GM21576 (cell line): ENCODE data around the gene TTC28.
"Not testable (repeated sequence)": the region's sequence is repeated elsewhere in the genome, so short reads cannot be mapped to it uniquely, and the experiment has no call there.

Experiments used
- ATAC-seq: cut with Tn5 transposase; IDR thresholded peaks from one replicate; pipeline ENCODE4 v1.9.1; 2021; ENCODE audit warnings: mild to moderate bottlenecking, moderate library complexity; ENCODE audit not compliant: unreplicated experiment

The TTC28 gene

DNA sequence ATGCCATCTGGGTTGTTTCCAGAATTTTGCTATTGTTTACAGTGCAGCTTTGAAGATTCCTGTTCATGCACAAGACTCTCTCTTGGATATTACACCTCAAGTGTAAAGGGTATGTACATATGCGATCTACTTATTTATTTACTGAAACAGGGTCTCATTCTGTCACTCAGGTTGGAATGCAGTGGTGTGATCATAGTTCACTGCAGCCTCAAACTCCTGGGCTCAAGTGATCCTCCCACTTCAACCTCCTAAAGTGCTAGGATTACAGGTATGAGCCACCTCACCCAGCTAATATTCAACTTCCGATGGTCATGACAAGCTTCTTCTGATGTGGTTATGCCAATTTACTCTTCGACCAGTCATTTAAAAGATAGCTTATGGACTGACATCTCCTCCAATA, 602.5 kb downstream of the TTC28 start:
- ATAC-seq, result no peak

DNA sequence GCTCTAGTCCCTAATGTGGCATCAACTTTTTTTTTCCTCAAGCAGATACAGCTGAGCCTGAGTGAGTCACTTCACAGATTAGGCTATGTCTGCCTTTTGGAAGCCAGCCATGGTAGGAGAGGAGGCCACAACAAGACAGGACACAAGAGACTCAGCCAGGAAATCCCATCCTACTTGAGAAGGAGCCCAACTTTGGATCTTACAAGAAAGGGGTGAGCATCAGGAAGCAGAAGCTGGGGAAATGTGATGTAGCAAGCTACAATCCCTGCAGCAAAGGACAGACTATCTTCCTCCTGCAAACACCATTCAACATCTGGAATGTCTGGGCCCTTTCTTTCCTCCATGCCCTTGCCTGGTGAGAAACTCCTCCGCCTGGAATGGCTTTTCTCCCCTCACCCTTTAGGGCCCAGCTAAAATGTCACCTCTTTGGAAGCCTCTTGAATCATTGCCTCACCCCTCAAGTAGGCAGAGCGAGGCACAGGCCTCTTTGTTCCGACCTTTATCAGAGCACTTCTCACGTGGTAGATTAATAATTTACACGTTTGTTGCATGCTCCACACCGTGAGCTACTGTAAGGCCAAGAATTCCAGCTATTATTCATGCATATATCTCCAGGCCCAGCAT, 604.2 kb downstream of the TTC28 start:
- no peak for ATAC-seq

DNA sequence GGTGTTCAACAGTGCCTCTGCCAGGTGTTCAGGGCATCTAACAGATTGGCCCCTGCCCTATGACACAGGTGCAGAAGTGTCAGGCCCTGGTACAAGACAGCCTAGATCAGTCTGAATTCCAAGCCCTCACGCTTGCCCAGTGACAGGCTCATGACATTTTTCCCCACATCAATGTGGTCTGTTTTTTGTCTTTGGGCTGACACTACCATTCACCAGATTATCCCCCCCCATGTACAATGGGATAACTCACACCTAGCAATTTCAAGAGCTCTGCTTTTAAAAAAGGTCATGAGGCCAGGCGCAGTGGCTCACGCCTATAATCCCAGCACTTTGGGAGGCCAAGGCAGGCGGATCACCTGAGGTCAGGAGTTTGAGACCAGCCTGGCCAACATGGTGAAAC, 605.1 kb downstream of the TTC28 start:
- no peak for ATAC-seq

DNA sequence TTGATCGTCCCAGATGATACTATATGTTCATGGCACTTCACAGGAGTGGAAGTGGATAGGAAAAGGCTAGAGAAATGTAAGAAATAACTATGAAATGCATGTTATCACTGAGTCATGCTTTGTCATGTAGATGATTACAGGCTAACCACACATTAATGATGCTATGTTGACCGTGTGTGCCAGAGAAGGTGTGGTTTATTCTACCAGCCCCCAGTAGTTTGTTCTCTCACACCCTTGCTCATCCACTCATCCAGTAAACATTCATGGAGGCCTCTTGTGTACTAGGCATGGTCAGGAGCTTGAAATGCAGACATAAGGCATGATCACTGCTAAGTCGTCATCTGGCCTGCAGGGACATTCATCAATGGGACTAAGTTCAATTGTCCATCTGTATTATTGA, 607.6 kb downstream of the TTC28 start:
- ATAC-seq, result no peak

DNA sequence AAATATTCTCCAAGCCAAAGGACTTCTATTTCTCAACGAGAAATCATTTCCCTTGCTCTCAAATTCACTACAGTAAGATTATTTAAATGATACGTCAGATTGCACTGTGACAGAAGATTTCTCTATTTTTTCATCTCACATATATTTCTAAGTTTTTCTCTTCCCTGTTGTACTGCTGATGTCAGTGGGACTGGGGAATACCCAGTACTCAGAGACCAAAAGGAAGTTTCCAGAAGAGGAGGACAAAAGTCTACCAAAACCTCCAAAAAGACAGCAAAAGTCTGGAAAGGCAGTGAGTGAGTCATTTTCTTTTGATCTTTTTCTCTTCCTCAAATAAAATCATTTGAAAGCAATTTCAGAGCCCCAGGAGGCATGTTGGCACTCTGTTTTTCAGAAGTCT, 610.8 kb downstream of the TTC28 start:
- ATAC-seq, result no peak

DNA sequence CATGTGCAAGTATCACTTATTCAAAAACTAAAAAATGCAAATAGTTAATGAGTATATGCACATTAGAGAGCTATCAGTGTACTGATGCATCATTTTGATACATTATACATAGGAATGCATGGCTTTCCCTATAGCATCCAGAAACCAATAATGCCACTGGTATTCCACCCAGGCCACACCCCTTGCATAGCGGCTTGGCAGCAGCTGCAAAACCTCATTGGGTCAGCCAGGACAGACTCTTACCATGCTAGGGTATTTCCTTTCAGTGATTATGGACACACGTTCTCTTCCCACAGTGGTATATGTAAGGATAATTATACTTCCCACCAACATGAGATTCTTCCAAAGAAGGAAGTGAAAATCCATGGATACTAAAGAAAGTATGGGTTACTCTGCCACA, 614.7 kb downstream of the TTC28 start:
- no peak for ATAC-seq

DNA sequence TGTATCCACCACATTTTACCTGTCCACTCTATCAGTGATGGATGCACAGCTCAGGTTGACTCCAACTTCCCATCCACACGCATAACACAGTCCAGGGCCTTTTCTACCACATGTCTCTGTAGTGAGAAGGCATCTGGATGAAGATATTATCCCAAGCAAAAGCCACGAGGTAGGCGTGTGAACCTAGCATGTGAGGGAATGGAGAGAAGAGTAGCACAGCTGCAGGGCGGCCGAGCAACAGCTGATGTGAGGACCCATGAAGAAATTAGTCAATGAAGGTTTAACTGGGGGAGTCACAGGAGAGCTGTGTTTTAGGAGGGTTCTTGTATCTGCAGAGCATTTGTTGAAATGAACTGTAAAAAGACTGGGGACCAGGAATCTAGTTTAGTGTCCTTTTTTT, 616.0 kb downstream of the TTC28 start:
- ATAC-seq, result no peak

DNA sequence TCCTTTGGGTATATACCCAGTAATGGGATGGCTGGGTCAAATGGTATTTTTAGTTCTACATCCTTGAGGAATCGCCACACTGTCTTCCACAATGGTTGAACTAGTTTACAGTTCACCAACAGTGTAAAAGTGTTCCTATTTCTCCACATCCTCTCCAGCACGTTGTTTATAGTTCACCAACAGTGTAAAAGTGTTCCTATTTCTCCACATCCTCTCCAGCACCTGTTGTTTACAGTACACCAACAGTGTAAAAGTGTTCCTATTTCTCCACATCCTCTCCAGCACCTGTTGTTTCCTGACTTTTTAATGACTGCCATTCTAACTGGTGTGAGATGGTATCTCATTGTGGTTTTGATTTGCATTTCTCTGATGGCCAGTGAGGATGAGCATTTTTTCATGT, 619.0 kb downstream of the TTC28 start:
- ATAC-seq, result not testable (repeated sequence)

DNA sequence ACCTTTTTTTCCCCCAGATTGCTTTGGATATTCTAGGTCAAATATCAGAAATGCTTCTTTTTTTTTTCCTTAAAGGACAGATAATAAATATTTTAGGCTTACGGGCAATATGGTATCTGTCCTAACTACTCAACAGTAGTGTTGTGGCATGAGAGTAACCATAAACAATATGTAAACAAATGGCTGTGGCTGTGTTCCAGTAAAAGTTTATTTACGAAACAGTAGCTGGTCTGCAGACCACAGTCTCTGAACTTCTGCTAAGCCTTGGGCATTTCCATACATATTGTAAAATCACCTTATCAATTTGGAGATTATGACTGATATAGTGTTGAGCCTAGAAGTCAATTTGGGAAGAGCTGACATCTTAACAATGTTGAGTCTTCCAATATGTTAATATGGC, 621.6 kb downstream of the TTC28 start:
- ATAC-seq, result no peak

DNA sequence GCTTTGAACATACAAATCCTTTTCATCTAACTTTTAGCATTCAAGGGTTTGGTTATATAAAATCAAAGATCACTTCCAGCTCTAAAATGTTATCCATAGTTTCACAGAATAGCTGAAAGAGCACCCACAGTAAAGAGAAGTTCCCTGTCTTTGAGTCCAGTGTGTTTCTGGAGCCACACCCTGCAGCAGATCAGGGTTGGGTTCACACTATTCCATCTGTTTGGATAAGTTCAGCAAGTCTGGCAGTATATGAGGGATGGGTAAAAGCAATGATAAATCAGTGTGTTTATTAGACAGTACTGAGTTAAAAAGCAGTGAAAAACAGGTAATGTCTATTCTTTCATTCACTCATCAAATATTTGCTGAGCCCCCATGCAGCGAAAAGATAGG, 624.8 kb downstream of the TTC28 start:
- no peak for ATAC-seq

DNA sequence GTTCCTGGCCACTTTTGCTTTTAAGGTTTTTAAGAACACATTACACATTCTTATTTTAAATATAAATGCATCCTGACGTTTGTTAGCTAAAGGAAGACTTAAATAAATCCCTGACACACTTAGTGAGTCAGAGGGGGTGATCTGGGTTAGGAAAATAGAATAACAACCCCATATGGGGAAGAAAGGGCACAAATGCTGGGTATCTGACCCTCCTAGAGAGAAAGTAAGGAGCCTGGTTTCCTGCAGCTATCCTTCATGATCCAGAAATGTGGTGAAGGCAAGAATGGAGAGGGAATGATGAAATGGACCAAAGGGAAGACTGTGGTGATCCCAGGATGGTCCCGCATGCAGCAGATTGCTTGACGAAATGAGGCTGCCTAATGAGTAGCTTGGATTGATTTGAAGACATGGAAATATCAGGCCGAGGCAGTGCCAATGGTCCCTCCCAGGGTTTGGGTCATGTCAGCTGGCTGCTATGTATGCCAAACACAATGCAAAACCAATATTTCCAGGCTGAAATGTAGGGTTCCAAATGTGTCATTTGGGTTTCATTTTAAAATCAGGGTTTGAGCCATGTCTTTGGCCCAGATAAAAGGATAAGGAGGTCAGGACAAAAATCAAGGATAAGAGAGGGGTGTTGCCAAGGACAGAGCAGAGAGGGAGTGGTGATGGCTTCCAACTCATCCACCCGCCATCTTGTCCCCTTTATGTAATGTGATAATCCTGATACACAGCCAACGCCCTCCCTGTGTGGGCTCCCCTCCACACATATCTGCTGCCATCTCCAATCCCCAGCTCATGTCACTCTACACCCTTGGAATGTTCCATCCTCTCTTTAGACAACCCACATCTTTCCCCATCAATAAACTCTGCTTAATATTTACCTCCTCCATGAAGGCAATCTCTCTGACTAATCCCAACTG, 625.5 kb downstream of the TTC28 start:
- no peak for ATAC-seq

DNA sequence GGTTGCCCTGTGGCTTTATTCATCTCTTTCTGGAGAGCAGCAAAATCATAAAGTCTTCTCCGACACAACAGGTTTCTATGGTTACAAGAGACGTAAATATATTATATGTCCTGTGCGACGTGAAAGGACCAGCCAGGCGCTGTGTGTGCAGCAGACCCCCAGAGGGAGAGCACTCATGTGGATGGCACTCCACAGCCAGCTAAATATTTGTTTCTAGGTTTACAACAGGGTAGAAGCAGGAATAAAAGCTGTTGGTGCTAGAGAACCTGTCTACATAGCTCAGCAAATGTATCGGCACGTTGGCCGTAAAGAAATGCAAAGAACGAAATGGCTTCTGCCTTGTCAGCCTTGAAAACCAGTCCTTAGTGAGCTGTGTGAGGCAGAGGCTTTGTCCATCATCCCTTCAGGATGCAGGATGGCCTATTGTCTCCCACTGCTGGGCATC, 626.8 kb downstream of the TTC28 start:
- no peak for ATAC-seq

DNA sequence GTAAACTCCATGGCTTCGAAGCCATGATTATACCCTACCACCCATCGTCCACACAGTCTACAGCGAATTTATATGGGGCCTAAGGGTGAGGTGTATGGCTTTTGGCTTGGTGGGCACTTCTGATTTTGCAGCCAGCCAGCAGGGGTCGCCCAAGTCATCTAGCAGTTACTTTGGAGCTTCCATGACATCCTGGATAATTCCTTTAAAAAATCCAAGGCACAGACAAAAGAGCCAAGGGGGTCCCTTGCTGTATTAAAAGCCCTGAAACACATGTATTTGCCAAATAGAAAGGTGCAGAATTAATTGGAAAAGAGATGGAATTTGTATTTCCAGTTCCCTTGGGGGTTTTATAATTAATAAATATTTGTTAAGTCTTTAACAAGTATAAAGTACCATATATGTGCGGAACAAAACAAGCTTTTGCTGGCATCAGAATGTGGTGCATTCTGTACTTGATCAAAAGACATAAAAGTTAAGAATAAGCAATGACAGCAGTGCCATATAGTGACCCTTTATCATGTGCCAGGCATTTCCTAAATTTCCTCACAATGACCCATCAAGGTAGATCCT, 627.8 kb downstream of the TTC28 start:
- no peak for ATAC-seq

DNA sequence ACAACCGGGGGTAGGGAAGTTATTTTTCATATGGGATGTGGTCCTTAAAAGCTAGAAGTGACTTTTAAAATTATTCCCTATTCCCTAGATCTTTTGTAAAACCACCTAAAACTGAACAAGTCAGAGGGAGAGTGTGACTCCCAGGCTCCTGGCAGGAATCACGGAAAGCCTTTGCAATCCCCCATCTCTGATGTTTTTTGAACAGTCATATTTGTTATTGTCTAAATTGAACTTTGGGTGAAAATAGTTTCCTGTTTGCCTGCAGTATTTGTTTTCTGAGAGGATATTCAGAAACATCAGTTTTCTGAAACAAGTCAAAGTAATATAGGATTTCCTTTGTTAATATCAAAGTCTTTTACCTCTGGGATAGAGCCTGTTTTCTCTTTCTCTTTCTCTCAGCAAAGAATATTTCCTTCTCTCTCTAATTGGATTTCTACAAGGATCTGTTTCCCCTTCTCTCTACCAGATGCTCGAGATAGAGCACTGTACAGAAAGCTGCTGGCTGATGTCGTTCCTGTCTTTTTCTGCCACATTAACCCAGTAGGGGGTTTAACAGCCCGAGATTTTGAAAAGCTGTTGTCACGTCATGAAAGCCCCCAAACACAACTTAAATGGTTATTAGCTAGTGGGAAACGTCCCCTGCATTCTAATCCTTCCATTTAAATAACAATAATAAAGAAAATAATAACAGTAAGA, 628.4 kb downstream of the TTC28 start:
- no peak for ATAC-seq

DNA sequence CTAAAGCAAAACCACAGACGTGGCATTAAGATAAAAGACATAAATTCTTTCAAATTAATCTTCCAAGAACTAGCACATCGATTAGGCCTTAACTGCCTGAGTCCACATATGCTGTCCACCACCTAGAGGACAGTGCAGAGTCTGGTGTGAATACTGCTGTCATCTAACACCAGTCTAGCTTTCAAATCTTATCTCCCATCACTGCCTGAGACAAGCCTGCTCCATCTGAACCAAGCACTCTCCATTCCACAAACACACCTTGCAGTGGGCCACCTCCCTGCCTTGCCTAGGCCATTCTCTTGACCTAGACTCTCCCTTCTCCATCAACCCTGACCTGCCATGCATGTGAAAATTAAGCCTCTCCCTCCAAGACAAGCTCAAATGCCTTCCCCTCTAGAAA, 631.1 kb downstream of the TTC28 start:
- ATAC-seq, result no peak

DNA sequence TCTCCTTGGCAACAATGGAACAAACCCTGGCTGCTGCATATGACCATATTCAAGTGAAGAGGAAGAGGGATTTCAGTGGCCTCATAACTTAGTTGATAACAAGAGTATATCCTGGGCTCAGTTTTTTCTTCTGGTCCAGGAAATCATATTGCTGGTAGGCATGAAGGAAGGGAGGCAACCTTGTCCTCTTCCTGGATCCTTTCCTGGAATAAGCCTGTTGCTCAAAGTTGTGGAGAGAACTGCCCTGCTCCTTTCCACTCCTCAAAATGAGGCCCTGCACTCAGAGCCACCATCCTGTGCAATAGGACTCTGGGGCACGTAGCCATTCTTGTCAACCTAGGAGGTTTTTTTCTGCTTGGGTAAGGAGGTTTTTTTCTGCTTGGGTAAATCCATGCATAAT, 631.9 kb downstream of the TTC28 start:
- no peak for ATAC-seq

DNA sequence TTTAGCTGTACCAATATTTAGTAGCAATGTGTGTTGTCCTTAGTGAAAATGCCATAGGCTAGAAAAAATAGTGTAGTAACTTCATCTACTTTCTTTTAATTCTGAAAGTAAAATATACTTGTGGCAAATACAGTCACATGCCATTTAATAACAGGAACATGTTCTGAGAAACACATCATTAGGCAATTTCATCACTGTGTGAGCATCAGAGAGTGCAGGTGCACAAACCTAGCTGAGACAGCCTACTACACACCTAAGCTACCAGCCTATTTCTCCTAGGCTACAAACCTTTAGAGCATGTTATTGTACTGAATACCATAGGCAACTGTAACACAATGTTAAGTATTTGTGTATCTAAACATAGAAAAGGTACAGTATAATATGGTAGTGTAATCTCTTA, 633.5 kb downstream of the TTC28 start:
- ATAC-seq, result no peak

DNA sequence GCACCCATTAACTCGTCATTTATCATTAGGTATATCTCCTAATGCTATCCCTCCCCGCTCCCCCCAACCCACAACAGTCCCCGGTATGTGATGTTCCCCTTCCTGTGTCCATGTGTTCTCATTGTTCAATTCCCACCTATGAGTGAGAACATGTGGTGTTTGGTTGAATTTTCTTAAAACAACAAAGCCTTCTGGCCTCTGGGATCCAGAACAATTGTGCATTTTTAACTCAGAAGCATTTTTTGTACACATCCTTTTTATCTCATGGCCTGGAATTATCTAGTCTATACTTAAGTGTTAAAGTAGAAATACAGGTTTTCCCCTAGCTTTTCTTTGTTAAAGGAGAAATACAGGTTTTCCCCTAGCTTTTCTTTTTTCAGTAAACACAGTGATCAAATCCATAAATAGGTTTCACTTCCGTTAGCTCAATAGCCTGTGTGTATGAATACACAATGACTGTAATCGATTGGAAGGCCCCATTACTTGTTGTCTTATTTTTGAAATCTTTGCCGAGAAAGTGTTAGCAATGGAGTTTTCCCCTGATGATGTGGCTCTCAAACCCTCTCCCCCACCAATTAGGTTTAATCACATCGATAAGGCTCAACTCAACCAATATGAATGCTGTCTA, 635.0 kb downstream of the TTC28 start:
- ATAC-seq, result no peak

DNA sequence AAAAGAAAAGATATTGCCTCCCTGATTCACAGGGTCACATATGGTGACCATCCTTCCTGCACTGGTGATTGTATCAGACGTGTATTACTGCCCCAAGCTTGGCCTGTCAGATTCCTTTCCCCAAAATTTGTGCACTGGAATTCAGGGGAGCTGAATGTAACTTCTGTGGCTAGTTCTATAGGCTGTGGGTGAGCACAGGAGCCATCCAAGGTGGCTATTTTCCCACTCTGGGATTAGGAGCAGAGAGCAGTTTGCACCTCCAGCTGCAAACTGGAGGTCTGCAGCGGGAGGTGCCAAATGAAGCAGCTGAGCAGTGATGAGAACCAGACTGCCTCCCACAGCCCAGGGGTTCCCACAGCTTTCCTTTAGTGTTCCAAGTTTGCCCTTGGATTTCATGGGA, 636.4 kb downstream of the TTC28 start:
- ATAC-seq, result no peak

DNA sequence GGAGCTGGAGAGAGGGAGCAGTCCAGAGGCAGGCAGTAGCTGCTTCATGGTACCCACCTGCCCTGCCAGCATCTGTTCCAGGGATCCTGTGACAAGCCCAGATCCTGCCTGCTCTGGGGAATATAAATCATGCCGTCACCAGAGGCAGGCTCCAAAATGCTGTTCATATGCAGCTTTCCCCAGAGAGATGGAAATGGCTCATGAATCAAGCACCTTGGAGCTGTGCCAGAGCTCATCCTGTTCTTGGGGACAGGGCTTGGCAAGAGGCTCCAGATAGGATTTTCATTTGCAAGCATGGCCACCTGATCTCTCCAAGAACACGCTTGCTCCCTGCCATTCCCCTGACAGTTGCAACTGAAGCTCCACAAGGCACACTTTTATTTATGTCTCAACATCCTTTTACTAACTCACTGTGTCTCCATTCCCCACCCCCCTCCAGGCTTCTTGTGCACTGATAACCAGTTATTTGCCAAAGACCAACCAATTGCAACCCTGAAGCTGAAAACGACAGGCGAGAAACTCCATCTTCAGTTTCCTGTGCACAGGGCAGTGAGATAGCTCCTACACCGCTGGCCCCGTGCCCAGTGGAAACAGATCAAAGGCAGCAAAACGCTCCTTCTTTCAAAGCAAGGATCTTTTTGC, 644.8 kb downstream of the TTC28 start:
- ATAC-seq, result no peak
